ENCODE data around the gene PPM1D.
"Not testable (repeated sequence)": the region's sequence is repeated elsewhere in the genome, so short reads cannot be mapped to it uniquely, and the experiment has no call there.

GRCh38 chr17:60668741-60669140, 68.7 kb downstream of the PPM1D start:
- TF ChIP-seq, protein P1, sequence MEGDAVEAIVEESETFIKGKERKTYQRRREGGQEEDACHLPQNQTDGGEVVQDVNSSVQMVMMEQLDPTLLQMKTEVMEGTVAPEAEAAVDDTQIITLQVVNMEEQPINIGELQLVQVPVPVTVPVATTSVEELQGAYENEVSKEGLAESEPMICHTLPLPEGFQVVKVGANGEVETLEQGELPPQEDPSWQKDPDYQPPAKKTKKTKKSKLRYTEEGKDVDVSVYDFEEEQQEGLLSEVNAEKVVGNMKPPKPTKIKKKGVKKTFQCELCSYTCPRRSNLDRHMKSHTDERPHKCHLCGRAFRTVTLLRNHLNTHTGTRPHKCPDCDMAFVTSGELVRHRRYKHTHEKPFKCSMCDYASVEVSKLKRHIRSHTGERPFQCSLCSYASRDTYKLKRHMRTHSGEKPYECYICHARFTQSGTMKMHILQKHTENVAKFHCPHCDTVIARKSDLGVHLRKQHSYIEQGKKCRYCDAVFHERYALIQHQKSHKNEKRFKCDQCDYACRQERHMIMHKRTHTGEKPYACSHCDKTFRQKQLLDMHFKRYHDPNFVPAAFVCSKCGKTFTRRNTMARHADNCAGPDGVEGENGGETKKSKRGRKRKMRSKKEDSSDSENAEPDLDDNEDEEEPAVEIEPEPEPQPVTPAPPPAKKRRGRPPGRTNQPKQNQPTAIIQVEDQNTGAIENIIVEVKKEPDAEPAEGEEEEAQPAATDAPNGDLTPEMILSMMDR (IDR thresholded peaks at IDR 0.05): not testable (repeated sequence)
- not testable (repeated sequence) for TF ChIP-seq POLR2A (IDR thresholded peaks at IDR 0.05)

Data from thyroid gland (tissue), 4 donors.